COR-L47 (cell line): ENCODE data around the gene DLG2.

Experiments
- DNase-seq: peaks from one replicate; lab custom pipeline; 2025; lab: John Stamatoyannopoulos, UW

DLG2 gene

GRCh38 chr11:84194696-84195095 lies 1432.4 kb downstream of the DLG2 start:
- no peak for DNase-seq

- no peak for DNase-seq
These were observed 1433.4 kb downstream of the DLG2 start for GRCh38 chr11:84193706-84194105.

- DNase-seq: no peak
These were observed 1438.6 kb downstream of the DLG2 start for GRCh38 chr11:84188521-84188920.

- no peak for DNase-seq
These were observed 1454.1 kb downstream of the DLG2 start for GRCh38 chr11:84173078-84173477.

GRCh38 chr11:84165139-84165538 lies 1462.0 kb downstream of the DLG2 start:
- no peak for DNase-seq

- DNase-seq: peak; percentile 24
These were observed 1462.4 kb downstream of the DLG2 start for GRCh38 chr11:84164728-84165127.

GRCh38 chr11:84163116-84163515 lies 1464.0 kb downstream of the DLG2 start:
- no peak for DNase-seq

- no peak for DNase-seq
These were observed 1469.5 kb downstream of the DLG2 start for GRCh38 chr11:84157639-84158038.

- no peak for DNase-seq
These were observed 1480.3 kb downstream of the DLG2 start for GRCh38 chr11:84146826-84147225.

GRCh38 chr11:84145616-84146185 lies 1481.4 kb downstream of the DLG2 start:
- DNase-seq: no peak

GRCh38 chr11:84144531-84144930 lies 1482.6 kb downstream of the DLG2 start:
- DNase-seq: no peak

- DNase-seq: no peak
These were observed 1484.7 kb downstream of the DLG2 start for GRCh38 chr11:84142411-84142810.

- DNase-seq: no peak
These were observed 1486.6 kb downstream of the DLG2 start for GRCh38 chr11:84140386-84141169.

- DNase-seq: no peak
These were observed 1489.2 kb downstream of the DLG2 start for GRCh38 chr11:84137960-84138359.

GRCh38 chr11:84137505-84137904 lies 1489.6 kb downstream of the DLG2 start:
- no peak for DNase-seq

- no peak for DNase-seq
These were observed 1490.2 kb downstream of the DLG2 start for GRCh38 chr11:84136926-84137325.

- no peak for DNase-seq
These were observed 1496.3 kb downstream of the DLG2 start for GRCh38 chr11:84130646-84131427.

- DNase-seq: no peak
These were observed 1497.1 kb downstream of the DLG2 start for GRCh38 chr11:84129961-84130576.

GRCh38 chr11:84128840-84129239 lies 1498.3 kb downstream of the DLG2 start:
- DNase-seq: no peak

GRCh38 chr11:84117394-84117793 lies 1509.8 kb downstream of the DLG2 start:
- no peak for DNase-seq

GRCh38 chr11:84106541-84106940 lies 1520.6 kb downstream of the DLG2 start:
- no peak for DNase-seq

- DNase-seq: no peak
These were observed 1522.0 kb downstream of the DLG2 start for GRCh38 chr11:84105148-84105547.

GRCh38 chr11:84103096-84103495 lies 1524.0 kb downstream of the DLG2 start:
- DNase-seq: no peak
